Smooth muscle cell (in vitro differentiated cells): ENCODE measurements around the gene CELF2. TPM values are rescaled to one million over a fixed set of nuclear protein-coding genes. Genes with fewer than 3 reads are reported as not detected.

Experiments
- DNase-seq: peaks from one replicate; lab custom pipeline; 2025; ENCODE audit not compliant: unreplicated experiment; lab: John Stamatoyannopoulos, UW
- H2AFZ ChIP-seq: fragments of 200-600 bp; sonication (generic); 2 replicates; pipeline ENCODE4 v1.6.0; 2016; ENCODE audit warnings: antibody characterized with exemption, low read depth, mild to moderate bottlenecking
- H3F3A ChIP-seq: fragments of 200-600 bp; sonication (generic); 2 replicates; pipeline ENCODE4 v1.6.0; 2017; ENCODE audit warnings: antibody characterized with exemption, low read depth
- H3K27ac ChIP-seq: fragments of 200-600 bp; sonication (generic); 2 replicates; pipeline ENCODE4 v1.5.1; 2016; ENCODE audit warnings: low read depth, mild to moderate bottlenecking
- H3K27me3 ChIP-seq: fragments of 200-600 bp; sonication (generic); 2 replicates; pipeline ENCODE4 v1.6.1; 2016; ENCODE audit warnings: low read depth, mild to moderate bottlenecking
- H3K36me3 ChIP-seq: fragments of 200-600 bp; sonication (generic); 2 replicates; pipeline ENCODE4 v1.5.1; 2016; ENCODE audit warnings: low read depth
- H3K4me1 ChIP-seq: fragments of 200-600 bp; sonication (generic); 2 replicates; pipeline ENCODE4 v1.5.1; 2016; ENCODE audit warnings: low read depth
- H3K4me2 ChIP-seq: fragments of 200-600 bp; sonication (generic); 2 replicates; pipeline ENCODE4 v1.6.0; 2016; ENCODE audit warnings: mild to moderate bottlenecking
- H3K4me3 ChIP-seq: fragments of 200-600 bp; sonication (generic); 2 replicates; pipeline ENCODE4 v1.5.1; 2016; ENCODE audit warnings: mild to moderate bottlenecking
- H3K79me2 ChIP-seq: fragments of 200-600 bp; sonication (generic); 2 replicates; pipeline ENCODE4 v1.6.0; 2016; ENCODE audit warnings: low read depth, mild to moderate bottlenecking
- H3K9ac ChIP-seq: fragments of 200-600 bp; sonication (generic); 2 replicates; pipeline ENCODE4 v1.6.0; 2016; ENCODE audit warnings: low read depth
- H3K9me3 ChIP-seq: fragments of 200-600 bp; sonication (generic); replicated peaks from 2 replicates; pipeline ENCODE4 v1.5.1; 2016; ENCODE audit warnings: low read depth
- H4K20me1 ChIP-seq: fragments of 200-600 bp; sonication (generic); 2 replicates; pipeline ENCODE4 v1.6.0; 2016; ENCODE audit warnings: low read depth
- WGBS: methylation state at CpG from one replicate; pipeline ENCODE4 v1.1.7; 2016; ENCODE audit warnings: low lambda C conversion rate; 5-methylcytosine and 5-hydroxymethylcytosine counted together
- polyA plus RNA-seq: library from polyadenylated mRNA; unstranded; fragments of >200 nt; fragmentation: Nextera tagmentation; extraction: Ambion mirVana; gene quantifications from 2 replicates; pipeline ENCODE4 v1.2.1, GENCODE V29; 2016
- total RNA-seq: library from RNA; depleted of rRNA; stranded (reverse); fragments of >200 nt; gene quantifications from 2 replicates; pipeline ENCODE4 v1.2.3, GENCODE V29; 2014
- TF ChIP-seq, protein P1 (sequence below): fragments of 200-600 bp; sonication (generic); IDR thresholded peaks from 2 replicates; pipeline ENCODE4 v1.5.1; 2017; ENCODE audit warnings: borderline replicate concordance, mild to moderate bottlenecking, antibody characterized with exemption; ENCODE audit not compliant: insufficient read depth, poor library complexity, severe bottlenecking

Gene CELF2
- total and polyA plus RNA-seq, 2 experiments from 2014 or later, result 3.0 to 4.7 TPM

DNA sequence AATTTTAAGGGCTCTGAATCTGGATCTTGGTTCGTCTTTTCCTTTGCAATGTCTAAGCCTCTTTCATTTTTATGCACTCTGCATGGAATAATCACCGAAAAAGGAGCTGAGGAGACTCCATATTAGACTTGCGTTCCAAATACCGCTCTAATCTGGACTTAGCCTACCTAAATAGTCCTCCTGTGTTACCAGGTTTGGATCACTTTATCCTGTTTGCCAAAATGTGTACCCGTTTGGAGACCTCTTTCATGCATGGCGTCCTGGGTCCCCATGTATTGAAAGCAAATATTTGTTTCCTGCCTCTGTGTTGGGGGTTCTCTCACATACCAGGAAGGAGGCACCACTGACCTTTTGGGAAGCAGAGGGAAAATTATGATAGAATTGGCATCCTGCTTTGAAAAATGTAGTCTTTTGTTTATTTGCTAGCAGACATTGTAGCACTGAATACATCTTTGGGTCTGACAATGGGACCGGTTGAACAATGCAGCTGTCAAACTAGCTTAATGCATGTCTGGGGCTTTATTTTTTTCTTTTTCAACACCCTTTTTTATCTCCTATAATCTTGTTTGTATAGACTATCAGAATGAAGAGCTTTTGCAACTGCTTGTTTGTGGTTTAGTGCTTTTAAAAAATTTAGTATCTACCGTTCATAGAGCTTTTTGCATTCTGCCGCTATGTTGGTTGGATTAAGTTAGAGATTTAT, 11.8 kb upstream of the CELF2 start:
- WGBS, result 86% methylated on average over 9 of the region's 9 CpGs

DNA sequence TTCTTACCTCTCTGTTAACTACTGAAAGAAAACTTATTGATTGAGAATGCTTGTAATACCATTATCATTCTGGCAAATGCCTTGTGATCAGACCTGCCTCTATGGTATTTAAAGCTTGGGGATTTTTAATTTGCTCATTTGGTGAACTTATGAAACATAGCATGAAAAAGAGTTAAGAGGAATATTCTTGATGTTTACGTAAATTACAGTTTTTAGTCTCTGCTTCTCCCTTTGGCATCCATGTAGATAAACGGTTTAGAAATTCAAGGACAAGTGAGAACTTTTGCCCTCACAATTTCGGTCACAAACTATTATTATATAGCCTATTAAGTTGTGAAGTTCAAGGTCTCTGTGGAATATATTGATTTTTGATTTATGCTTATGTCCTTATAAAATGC, 11.2 kb upstream of the CELF2 start:
- H2AFZ ChIP-seq, result no peak overlapping the region
- H3K4me2 ChIP-seq, result no peak overlapping the region
- no peaks in the 10 kb centered on the region for H3K36me3 ChIP-seq
- H4K20me1 ChIP-seq, result no peaks in the 10 kb centered on the region
- H3K4me3 ChIP-seq, result no peak overlapping the region
- TF ChIP-seq, protein P1, sequence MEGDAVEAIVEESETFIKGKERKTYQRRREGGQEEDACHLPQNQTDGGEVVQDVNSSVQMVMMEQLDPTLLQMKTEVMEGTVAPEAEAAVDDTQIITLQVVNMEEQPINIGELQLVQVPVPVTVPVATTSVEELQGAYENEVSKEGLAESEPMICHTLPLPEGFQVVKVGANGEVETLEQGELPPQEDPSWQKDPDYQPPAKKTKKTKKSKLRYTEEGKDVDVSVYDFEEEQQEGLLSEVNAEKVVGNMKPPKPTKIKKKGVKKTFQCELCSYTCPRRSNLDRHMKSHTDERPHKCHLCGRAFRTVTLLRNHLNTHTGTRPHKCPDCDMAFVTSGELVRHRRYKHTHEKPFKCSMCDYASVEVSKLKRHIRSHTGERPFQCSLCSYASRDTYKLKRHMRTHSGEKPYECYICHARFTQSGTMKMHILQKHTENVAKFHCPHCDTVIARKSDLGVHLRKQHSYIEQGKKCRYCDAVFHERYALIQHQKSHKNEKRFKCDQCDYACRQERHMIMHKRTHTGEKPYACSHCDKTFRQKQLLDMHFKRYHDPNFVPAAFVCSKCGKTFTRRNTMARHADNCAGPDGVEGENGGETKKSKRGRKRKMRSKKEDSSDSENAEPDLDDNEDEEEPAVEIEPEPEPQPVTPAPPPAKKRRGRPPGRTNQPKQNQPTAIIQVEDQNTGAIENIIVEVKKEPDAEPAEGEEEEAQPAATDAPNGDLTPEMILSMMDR, result no peak
- 90% methylated on average over 3 of the region's 3 CpGs for WGBS
- H3K27ac ChIP-seq, result no peak overlapping the region
- H3F3A ChIP-seq, result no peaks in the 10 kb centered on the region
- H3K9me3 ChIP-seq, result no peaks in the 10 kb centered on the region
- H3K27me3 ChIP-seq, result peaks cover 35% of the 10 kb centered on the region
- H3K79me2 ChIP-seq, result no peaks in the 10 kb centered on the region
- H3K4me1 ChIP-seq, result peaks cover 9% of the 10 kb centered on the region
- H3K9ac ChIP-seq, result no peak overlapping the region
- no peak for DNase-seq

More for the DNA sequence above, 11.8 kb upstream of the CELF2 start:
- Histone ChIP-seq H3F3A (no peaks in the 10 kb centered on the region), H3K4me1 (peaks cover 9% of the 10 kb centered on the region), H3K27me3 (peaks cover 35% of the 10 kb centered on the region), H3K9me3 (no peaks in the 10 kb centered on the region), H3K9ac (no peak overlapping the region), H3K36me3 (no peaks in the 10 kb centered on the region), H3K27ac (no peak overlapping the region), H3K4me2 (no peak overlapping the region), H4K20me1 (no peaks in the 10 kb centered on the region), H3K79me2 (no peaks in the 10 kb centered on the region), H2AFZ (no peak overlapping the region), H3K4me3 (no peak overlapping the region)
- TF ChIP-seq, protein P1, result no peak
- no peak for DNase-seq

DNA sequence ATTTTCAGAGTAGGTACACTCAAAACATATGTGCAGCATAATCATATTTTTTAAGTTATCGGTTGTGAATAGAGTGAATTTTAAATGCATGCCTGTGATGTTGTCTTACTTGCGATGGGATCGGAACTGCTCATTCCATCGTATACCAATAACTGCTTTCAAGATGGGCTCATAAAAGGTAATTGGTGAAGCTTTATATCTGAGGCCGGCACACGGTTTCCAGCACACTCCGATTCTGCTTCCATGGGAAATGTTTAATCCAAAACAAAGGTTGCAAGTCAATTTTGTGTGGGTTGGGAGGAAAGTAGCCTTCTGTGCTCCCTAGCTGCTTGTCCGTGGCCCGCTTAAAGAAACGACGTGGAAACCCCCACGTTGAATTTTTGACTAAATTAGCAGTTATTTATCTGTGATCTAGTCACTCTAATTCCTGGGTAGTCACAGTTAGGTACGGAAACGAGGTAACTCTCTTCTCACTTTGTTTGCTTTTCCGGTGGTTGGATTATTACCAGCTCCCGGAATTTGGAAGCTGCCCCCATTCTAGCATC, 10.1 kb upstream of the CELF2 start:
- Histone ChIP-seq H2AFZ (no peak overlapping the region), H3K4me1 (peaks cover 9% of the 10 kb centered on the region), H3F3A (no peaks in the 10 kb centered on the region), H3K9ac (no peak overlapping the region), H3K27ac (no peak overlapping the region), H3K36me3 (no peaks in the 10 kb centered on the region), H3K4me2 (no peak overlapping the region), H4K20me1 (no peaks in the 10 kb centered on the region), H3K27me3 (peaks cover 35% of the 10 kb centered on the region), H3K79me2 (no peaks in the 10 kb centered on the region), H3K4me3 (no peak overlapping the region), H3K9me3 (no peaks in the 10 kb centered on the region)
- TF ChIP-seq, protein P1, result no peak
- no peak for DNase-seq
- 95% methylated on average over 16 of the region's 16 CpGs for WGBS
